GM19397 (cell line): Measurements from ENCODE around the gene IRS2.

ENCODE experiments used
- ATAC-seq: cut with Tn5 transposase; IDR thresholded peaks from one replicate; pipeline ENCODE4 v1.9.1; 2021; ENCODE audit warnings: mild to moderate bottlenecking, moderate library complexity; ENCODE audit not compliant: unreplicated experiment

IRS2 gene

GRCh38 chr13:109782823-109783431, 3.5 kb downstream of the IRS2 start:
- no peak for ATAC-seq

GRCh38 chr13:109782066-109782822, 4.1 kb downstream of the IRS2 start:
- ATAC-seq = no peak

GRCh38 chr13:109781384-109782065, 4.9 kb downstream of the IRS2 start:
- no peak for ATAC-seq

GRCh38 chr13:109780845-109781383, 5.5 kb downstream of the IRS2 start:
- ATAC-seq = no peak

GRCh38 chr13:109779876-109780510, 6.4 kb downstream of the IRS2 start:
- no peak for ATAC-seq

GRCh38 chr13:109779074-109779473, 7.3 kb downstream of the IRS2 start:
- no peak for ATAC-seq

- no peak for ATAC-seq
These were observed 8.3 kb downstream of the IRS2 start for GRCh38 chr13:109778102-109778542.

- no peak for ATAC-seq
These were observed 9.8 kb downstream of the IRS2 start for GRCh38 chr13:109776575-109776974.

- no peak for ATAC-seq
These were observed 12.6 kb downstream of the IRS2 start for GRCh38 chr13:109773786-109774185.

GRCh38 chr13:109773276-109773675, 13.1 kb downstream of the IRS2 start:
- ATAC-seq = no peak

- no peak for ATAC-seq
These were observed 14.5 kb downstream of the IRS2 start for GRCh38 chr13:109771926-109772325.

GRCh38 chr13:109770436-109770835, 15.9 kb downstream of the IRS2 start:
- ATAC-seq = no peak

- ATAC-seq = no peak
These were observed 16.5 kb downstream of the IRS2 start for GRCh38 chr13:109769921-109770320.

GRCh38 chr13:109769275-109769674, 17.1 kb downstream of the IRS2 start:
- ATAC-seq = no peak

GRCh38 chr13:109768616-109769015, 17.8 kb downstream of the IRS2 start:
- ATAC-seq = no peak

- ATAC-seq = no peak
These were observed 18.2 kb downstream of the IRS2 start for GRCh38 chr13:109768176-109768575.

- ATAC-seq = no peak
These were observed 19.4 kb downstream of the IRS2 start for GRCh38 chr13:109767023-109767422.

- ATAC-seq = no peak
These were observed 21.7 kb downstream of the IRS2 start for GRCh38 chr13:109764470-109765291.

GRCh38 chr13:109764045-109764444, 22.3 kb downstream of the IRS2 start:
- ATAC-seq = no peak

GRCh38 chr13:109762791-109763190, 23.6 kb downstream of the IRS2 start:
- ATAC-seq = no peak
